Measurements from ENCODE around the gene NRSN1.

The NRSN1 gene

DNA sequence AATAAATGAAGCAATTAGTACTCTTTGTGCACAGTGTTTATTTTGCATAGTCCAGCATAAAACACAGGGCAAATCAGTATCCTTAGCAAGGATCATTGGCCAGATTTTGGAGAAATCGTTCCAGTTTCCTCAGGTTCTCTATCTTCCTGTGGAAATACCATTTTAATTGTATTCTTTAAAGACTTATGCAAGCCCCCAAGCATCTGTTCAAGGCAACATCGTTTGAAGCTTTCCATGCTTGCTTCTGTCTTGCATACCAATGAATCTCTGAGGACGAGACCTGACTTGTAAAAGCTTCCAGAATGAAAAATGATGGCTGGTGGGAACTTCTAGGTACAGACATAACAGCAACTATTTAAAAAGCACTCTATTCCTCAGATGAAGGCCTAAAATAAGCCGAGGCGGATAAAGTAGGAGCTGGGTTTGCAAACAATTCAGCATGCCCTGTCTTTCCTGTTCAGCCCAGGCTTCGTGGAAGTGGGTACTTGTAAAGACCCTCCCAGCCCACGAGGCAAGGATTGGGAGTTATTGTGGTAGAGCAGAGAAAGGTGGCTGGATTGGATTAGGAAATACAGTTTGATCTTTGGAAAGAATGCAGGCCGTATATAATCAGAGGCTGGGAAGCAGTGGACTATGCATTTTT lies 21.6 kb downstream of the NRSN1 start:
- no peak overlapping the region for H3K27ac ChIP-seq (ENCODE audit: extremely low read depth, low read depth, low read length)
- no peak overlapping the region for H3K4me3 ChIP-seq (ENCODE audit: low read depth, low read length)
- H3K9me3 ChIP-seq (ENCODE audit: control insufficient read depth, insufficient read depth, low read depth, low read length): no peaks in the 10 kb centered on the region
- H3K4me1 ChIP-seq (ENCODE audit: control insufficient read depth, insufficient read depth, low read length): no peaks in the 10 kb centered on the region
- no peaks in the 10 kb centered on the region for H3K36me3 ChIP-seq (ENCODE audit: control insufficient read depth in 2 of 2, insufficient read depth in 1 of 2, low read length in 2 of 2)
- POLR2A ChIA-PET: no interaction called here
- TF ChIP-seq ZNF548 (tag by site-specific recombination; IDR thresholded peaks at IDR 0.05) (no peak), ZNF610 (tag by site-specific recombination; IDR thresholded peaks at IDR 0.05; ENCODE audit: borderline replicate concordance) (no peak), ZNF629 (tag by site-specific recombination; IDR thresholded peaks at IDR 0.05) (no peak), ZNF621 (tag by site-specific recombination; IDR thresholded peaks at IDR 0.05) (no peak), MZF1 (tag by site-specific recombination; IDR thresholded peaks at IDR 0.05; ENCODE audit: borderline replicate concordance) (no peak), ZIC2 (tag by site-specific recombination; IDR thresholded peaks at IDR 0.05) (no peak)
- TF ChIP-seq, protein P1, sequence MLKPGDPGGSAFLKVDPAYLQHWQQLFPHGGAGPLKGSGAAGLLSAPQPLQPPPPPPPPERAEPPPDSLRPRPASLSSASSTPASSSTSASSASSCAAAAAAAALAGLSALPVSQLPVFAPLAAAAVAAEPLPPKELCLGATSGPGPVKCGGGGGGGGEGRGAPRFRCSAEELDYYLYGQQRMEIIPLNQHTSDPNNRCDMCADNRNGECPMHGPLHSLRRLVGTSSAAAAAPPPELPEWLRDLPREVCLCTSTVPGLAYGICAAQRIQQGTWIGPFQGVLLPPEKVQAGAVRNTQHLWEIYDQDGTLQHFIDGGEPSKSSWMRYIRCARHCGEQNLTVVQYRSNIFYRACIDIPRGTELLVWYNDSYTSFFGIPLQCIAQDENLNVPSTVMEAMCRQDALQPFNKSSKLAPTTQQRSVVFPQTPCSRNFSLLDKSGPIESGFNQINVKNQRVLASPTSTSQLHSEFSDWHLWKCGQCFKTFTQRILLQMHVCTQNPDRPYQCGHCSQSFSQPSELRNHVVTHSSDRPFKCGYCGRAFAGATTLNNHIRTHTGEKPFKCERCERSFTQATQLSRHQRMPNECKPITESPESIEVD (tag by site-specific recombination; IDR thresholded peaks at IDR 0.05): no peak
- CTCF ChIA-PET: interaction anchor here (0.7 kb wide), 1 partner anchor 27 kb away, joined by 4 read pairs; no protein-coding TSS in a partner anchor

DNA sequence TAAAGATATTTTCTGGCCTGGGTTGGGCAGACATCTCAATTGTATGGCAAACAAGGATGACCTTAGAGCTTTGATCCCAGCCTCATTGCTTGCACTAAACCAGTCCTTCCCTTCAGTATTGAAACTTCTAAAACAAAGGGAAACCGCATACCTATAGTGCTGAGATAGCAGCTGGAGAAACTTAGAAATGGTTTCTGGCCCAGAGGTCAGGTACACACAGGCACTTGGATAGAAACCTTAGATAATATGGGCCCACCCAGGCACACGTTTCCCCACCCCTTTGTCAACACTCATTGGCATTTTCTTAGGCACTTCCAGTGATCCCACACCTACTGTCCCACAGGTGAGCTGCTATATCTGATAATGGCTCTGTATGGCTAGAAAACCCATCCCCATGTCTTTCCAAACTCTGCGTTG lies 22.1 kb downstream of the NRSN1 start:
- H3K27ac ChIP-seq (ENCODE audit: extremely low read depth, low read depth, low read length): no peak overlapping the region
- ChIA-PET CTCF (interaction anchor here (0.7 kb wide), 1 partner anchor 130 kb away, joined by 3 read pairs; no protein-coding TSS in a partner anchor), POLR2A (no interaction called here)

DNA sequence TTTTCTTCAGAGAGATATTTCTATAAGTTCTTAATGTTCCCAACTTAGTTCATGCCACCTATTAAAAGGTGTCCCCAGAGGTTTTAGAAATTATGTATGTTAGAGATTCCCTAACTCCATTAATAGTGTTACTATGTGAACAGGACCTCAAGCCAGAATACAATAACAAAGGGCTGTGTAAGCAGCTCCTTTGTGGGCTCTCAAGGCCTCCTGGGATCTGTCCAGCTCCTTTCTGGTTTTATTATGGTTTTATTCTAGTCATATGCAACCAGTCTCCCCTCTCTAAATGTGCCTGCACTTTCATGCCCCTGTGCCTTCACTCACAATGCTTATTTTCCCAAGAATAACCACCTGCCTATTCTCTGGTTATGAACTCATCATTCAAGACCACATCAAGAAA lies 22.7 kb downstream of the NRSN1 start:
- Histone ChIP-seq H3K27ac (ENCODE audit: extremely low read depth, low read depth, low read length) (no peak overlapping the region), H3K36me3 (ENCODE audit: control insufficient read depth in 2 of 2, insufficient read depth in 1 of 2, low read length in 2 of 2) (no peaks in the 10 kb centered on the region), H3K4me3 (ENCODE audit: low read depth, low read length) (no peak overlapping the region), H3K9me3 (ENCODE audit: control insufficient read depth, insufficient read depth, low read depth, low read length) (no peaks in the 10 kb centered on the region), H3K4me1 (ENCODE audit: control insufficient read depth, insufficient read depth, low read length) (no peaks in the 10 kb centered on the region)
- CTCF ChIA-PET: interaction anchor here (0.7 kb wide), 1 partner anchor 130 kb away, joined by 3 read pairs; no protein-coding TSS in a partner anchor
- POLR2A ChIA-PET: no interaction called here
- TF ChIP-seq, protein P2, sequence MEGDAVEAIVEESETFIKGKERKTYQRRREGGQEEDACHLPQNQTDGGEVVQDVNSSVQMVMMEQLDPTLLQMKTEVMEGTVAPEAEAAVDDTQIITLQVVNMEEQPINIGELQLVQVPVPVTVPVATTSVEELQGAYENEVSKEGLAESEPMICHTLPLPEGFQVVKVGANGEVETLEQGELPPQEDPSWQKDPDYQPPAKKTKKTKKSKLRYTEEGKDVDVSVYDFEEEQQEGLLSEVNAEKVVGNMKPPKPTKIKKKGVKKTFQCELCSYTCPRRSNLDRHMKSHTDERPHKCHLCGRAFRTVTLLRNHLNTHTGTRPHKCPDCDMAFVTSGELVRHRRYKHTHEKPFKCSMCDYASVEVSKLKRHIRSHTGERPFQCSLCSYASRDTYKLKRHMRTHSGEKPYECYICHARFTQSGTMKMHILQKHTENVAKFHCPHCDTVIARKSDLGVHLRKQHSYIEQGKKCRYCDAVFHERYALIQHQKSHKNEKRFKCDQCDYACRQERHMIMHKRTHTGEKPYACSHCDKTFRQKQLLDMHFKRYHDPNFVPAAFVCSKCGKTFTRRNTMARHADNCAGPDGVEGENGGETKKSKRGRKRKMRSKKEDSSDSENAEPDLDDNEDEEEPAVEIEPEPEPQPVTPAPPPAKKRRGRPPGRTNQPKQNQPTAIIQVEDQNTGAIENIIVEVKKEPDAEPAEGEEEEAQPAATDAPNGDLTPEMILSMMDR (tag by site-specific recombination; IDR thresholded peaks at IDR 0.05): no peak
- TF ChIP-seq, protein P3, sequence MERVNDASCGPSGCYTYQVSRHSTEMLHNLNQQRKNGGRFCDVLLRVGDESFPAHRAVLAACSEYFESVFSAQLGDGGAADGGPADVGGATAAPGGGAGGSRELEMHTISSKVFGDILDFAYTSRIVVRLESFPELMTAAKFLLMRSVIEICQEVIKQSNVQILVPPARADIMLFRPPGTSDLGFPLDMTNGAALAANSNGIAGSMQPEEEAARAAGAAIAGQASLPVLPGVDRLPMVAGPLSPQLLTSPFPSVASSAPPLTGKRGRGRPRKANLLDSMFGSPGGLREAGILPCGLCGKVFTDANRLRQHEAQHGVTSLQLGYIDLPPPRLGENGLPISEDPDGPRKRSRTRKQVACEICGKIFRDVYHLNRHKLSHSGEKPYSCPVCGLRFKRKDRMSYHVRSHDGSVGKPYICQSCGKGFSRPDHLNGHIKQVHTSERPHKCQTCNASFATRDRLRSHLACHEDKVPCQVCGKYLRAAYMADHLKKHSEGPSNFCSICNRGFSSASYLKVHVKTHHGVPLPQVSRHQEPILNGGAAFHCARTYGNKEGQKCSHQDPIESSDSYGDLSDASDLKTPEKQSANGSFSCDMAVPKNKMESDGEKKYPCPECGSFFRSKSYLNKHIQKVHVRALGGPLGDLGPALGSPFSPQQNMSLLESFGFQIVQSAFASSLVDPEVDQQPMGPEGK (tag by site-specific recombination; IDR thresholded peaks at IDR 0.05): no peak
- TF ChIP-seq ZNF266 (tag by site-specific recombination; IDR thresholded peaks at IDR 0.05; ENCODE audit: low read depth) (no peak), ZNF514 (tag by site-specific recombination; IDR thresholded peaks at IDR 0.05) (no peak), ZNF521 (tag by site-specific recombination; IDR thresholded peaks at IDR 0.05) (no peak), ZNF423 (tag by site-specific recombination; IDR thresholded peaks at IDR 0.05) (no peak), ZNF610 (tag by site-specific recombination; IDR thresholded peaks at IDR 0.05; ENCODE audit: borderline replicate concordance) (no peak), ZNF350 (tag by site-specific recombination; IDR thresholded peaks at IDR 0.05) (no peak), ZNF701 (tag by site-specific recombination; IDR thresholded peaks at IDR 0.05) (no peak), ZNF221 (tag by site-specific recombination; IDR thresholded peaks at IDR 0.05; ENCODE audit: borderline replicate concordance) (no peak), ZNF658 (tag by site-specific recombination; IDR thresholded peaks at IDR 0.05) (no peak)
- TF ChIP-seq, protein P4, sequence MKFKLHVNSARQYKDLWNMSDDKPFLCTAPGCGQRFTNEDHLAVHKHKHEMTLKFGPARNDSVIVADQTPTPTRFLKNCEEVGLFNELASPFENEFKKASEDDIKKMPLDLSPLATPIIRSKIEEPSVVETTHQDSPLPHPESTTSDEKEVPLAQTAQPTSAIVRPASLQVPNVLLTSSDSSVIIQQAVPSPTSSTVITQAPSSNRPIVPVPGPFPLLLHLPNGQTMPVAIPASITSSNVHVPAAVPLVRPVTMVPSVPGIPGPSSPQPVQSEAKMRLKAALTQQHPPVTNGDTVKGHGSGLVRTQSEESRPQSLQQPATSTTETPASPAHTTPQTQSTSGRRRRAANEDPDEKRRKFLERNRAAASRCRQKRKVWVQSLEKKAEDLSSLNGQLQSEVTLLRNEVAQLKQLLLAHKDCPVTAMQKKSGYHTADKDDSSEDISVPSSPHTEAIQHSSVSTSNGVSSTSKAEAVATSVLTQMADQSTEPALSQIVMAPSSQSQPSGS (tag by site-specific recombination; IDR thresholded peaks at IDR 0.05; ENCODE audit: low read depth): no peak
- TF ChIP-seq, protein P5, sequence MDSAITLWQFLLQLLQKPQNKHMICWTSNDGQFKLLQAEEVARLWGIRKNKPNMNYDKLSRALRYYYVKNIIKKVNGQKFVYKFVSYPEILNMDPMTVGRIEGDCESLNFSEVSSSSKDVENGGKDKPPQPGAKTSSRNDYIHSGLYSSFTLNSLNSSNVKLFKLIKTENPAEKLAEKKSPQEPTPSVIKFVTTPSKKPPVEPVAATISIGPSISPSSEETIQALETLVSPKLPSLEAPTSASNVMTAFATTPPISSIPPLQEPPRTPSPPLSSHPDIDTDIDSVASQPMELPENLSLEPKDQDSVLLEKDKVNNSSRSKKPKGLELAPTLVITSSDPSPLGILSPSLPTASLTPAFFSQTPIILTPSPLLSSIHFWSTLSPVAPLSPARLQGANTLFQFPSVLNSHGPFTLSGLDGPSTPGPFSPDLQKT (IDR thresholded peaks at IDR 0.05; ENCODE audit: borderline replicate concordance, low read depth, low read length): no peak

More for the DNA sequence above, 22.1 kb downstream of the NRSN1 start:
- Histone ChIP-seq H3K9me3 (ENCODE audit: control insufficient read depth, insufficient read depth, low read depth, low read length) (no peaks in the 10 kb centered on the region), H3K4me1 (ENCODE audit: control insufficient read depth, insufficient read depth, low read length) (no peaks in the 10 kb centered on the region), H3K4me3 (ENCODE audit: low read depth, low read length) (no peak overlapping the region), H3K36me3 (ENCODE audit: control insufficient read depth in 2 of 2, insufficient read depth in 1 of 2, low read length in 2 of 2) (no peaks in the 10 kb centered on the region)
- no peak for TF ChIP-seq ZNF10 (tag by site-specific recombination; IDR thresholded peaks at IDR 0.05)
- no peak for TF ChIP-seq YY2 (tag by site-specific recombination; IDR thresholded peaks at IDR 0.05)
- TF ChIP-seq, protein P6, sequence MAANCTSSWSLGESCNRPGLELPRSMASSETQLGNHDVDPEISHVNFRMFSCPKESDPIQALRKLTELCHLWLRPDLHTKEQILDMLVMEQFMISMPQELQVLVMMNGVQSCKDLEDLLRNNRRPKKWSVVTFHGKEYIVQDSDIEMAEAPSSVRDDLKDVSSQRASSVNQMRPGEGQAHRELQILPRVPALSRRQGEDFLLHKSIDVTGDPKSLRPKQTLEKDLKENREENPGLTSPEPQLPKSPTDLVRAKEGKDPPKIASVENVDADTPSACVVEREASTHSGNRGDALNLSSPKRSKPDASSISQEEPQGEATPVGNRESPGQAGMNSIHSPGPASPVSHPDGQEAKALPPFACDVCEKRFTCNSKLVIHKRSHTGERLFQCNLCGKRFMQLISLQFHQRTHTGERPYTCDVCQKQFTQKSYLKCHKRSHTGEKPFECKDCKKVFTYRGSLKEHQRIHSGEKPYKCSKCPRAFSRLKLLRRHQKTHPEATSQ (tag by site-specific recombination; IDR thresholded peaks at IDR 0.05): no peak
- TF ChIP-seq ZNF654 (tag by site-specific recombination; IDR thresholded peaks at IDR 0.05; ENCODE audit: low read depth): no peak

All from HEK293 (cell line).